Measurements from ENCODE around the gene PRH2.

The PRH2 gene

DNA sequence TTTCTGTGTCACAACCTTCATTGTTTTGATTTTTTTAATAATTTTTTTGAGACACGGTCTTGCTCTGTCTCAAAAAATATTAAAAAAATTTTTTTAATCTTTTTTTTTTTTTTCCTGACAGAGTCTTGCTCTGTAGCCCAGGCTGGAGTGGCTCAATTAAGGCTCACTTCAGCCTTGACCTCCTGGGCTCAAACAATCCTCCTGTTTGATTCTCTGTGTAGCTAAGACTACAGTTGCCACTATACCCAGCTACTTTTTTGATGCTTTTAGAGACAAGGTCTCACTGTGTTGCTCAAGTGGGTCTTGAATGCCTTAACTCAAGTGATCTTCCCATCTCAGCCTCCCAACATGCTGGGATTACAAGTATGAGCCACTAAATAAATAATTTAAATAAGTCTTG is 9.2 kb upstream of the PRH2 start:
- TF ChIP-seq, protein P1, sequence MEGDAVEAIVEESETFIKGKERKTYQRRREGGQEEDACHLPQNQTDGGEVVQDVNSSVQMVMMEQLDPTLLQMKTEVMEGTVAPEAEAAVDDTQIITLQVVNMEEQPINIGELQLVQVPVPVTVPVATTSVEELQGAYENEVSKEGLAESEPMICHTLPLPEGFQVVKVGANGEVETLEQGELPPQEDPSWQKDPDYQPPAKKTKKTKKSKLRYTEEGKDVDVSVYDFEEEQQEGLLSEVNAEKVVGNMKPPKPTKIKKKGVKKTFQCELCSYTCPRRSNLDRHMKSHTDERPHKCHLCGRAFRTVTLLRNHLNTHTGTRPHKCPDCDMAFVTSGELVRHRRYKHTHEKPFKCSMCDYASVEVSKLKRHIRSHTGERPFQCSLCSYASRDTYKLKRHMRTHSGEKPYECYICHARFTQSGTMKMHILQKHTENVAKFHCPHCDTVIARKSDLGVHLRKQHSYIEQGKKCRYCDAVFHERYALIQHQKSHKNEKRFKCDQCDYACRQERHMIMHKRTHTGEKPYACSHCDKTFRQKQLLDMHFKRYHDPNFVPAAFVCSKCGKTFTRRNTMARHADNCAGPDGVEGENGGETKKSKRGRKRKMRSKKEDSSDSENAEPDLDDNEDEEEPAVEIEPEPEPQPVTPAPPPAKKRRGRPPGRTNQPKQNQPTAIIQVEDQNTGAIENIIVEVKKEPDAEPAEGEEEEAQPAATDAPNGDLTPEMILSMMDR (IDR thresholded peaks at IDR 0.05), result no peak
- no peaks in the 10 kb centered on the region for H3K36me3 ChIP-seq
- no peaks in the 10 kb centered on the region for H3K27me3 ChIP-seq
- no peaks in the 10 kb centered on the region for H3K4me1 ChIP-seq (ENCODE audit: control insufficient read depth in 1 of 2, insufficient read depth in 1 of 2, low read depth in 1 of 2, low read length in 1 of 2)
- no peak overlapping the region for H3K4me3 ChIP-seq (ENCODE audit: low read depth in 1 of 2, low read length in 1 of 2)
- H3K9me3 ChIP-seq, result no peaks in the 10 kb centered on the region
- H3K27ac ChIP-seq, result no peak overlapping the region

DNA sequence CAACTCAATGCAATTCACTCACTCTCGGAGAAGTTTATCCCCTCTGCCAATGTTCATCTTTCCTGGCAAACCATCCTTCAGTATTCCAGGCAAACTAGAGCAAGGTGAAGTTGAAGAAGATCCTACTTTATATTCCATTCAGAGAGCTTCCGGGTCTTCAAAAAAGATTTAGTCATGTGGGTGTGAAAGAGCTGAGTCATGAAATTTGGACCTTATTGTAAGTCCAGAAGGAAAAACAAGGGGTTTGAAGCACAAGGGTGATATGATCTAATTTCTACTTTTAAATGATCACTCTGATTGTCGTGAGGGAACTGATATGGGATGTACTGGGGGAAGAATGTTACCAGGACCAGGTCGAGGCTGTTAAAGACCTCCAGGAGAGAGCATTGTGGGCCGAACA is 2.8 kb upstream of the PRH2 start:
- TF ChIP-seq, protein P1 (IDR thresholded peaks at IDR 0.05), result no peak
- H3K4me1 ChIP-seq (ENCODE audit: control insufficient read depth in 1 of 2, insufficient read depth in 1 of 2, low read depth in 1 of 2, low read length in 1 of 2), result no peaks in the 10 kb centered on the region
- H3K27ac ChIP-seq, result no peak overlapping the region
- H3K27me3 ChIP-seq, result no peaks in the 10 kb centered on the region
- H3K4me3 ChIP-seq (ENCODE audit: low read depth in 1 of 2, low read length in 1 of 2), result no peak overlapping the region
- H3K36me3 ChIP-seq, result no peaks in the 10 kb centered on the region
- H3K9me3 ChIP-seq, result no peaks in the 10 kb centered on the region

DNA sequence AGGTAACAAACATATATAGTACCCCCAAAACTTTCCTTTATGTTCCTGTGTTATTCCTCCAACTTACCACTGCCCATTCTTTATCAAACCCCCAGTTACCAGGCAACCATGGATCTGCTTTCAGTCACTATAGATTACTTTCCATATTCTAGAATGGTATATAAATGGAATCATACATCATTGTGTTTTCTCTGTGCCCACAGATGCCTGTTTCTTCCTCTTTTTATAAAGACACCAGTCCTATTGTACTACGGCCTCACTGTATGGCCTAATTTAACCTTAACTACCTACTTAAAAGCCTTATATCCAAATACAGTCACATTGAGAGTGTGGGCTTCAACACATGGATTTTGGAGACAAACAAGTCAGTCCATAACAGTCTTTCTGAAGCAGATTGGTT is 7.5 kb downstream of the PRH2 start:
- TF ChIP-seq, protein P1 (IDR thresholded peaks at IDR 0.05), result no peak
- Histone ChIP-seq H3K27ac (no peak overlapping the region), H3K4me1 (ENCODE audit: control insufficient read depth in 1 of 2, insufficient read depth in 1 of 2, low read depth in 1 of 2, low read length in 1 of 2) (no peaks in the 10 kb centered on the region), H3K9me3 (no peaks in the 10 kb centered on the region), H3K36me3 (no peaks in the 10 kb centered on the region), H3K4me3 (ENCODE audit: low read depth in 1 of 2, low read length in 1 of 2) (no peak overlapping the region), H3K27me3 (no peaks in the 10 kb centered on the region)

DNA sequence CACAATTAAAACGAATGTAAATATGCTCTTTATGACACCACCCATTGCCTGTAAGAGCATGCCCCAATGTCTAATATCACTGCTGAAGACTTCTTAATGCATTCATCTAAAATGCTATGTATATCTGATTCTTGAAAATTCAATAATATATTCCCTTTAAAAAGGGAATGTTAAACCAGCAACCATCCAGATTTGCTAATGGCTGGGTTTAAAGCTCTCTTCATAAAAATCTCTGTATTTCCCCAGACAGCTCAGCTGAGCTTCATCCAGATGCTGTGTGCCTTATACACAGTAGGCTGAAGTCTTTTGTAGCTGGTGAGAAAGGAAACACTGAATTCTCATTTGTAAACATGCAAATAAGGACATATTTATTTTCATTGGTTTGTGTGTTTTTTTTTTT is 10.1 kb downstream of the PRH2 start, which contains the start of gene TAS2R14:
TSS of gene TAS2R14 (minus strand) at position 101 of the 400 bp plus-strand sequence. CDS start at position 45, 56 bp downstream.
- H3K4me1 ChIP-seq (ENCODE audit: control insufficient read depth in 1 of 2, insufficient read depth in 1 of 2, low read depth in 1 of 2, low read length in 1 of 2), result no peaks in the 10 kb centered on the region
- no peaks in the 10 kb centered on the region for H3K36me3 ChIP-seq
- no peaks in the 10 kb centered on the region for H3K27me3 ChIP-seq
- H3K27ac ChIP-seq, result no peak within 1 kb of the TSS
- no peaks in the 10 kb centered on the region for H3K9me3 ChIP-seq
- H3K4me3 ChIP-seq (ENCODE audit: low read depth in 1 of 2, low read length in 1 of 2), result no peak within 1 kb of the TSS
- TF ChIP-seq, protein P1 (IDR thresholded peaks at IDR 0.05), result no peak

DNA sequence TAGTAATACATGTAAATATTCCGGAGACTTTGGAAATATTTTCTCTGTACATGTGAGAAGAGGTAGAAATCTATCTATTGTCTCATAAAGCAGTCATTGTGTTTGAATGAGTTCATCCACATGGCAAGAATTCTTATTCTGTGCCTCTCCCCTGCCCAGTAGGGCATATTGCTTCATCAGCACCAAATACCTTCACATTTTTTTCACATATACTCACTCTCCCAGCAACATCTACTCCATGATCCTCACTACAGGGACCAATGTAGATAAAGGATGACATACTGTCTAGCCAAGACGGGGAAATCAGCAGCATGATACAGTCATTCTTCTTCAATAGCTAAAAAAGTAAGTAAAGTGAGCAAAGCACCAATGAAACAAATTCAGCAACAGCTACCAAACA is 11.4 kb downstream of the PRH2 start:
- H3K4me3 ChIP-seq (ENCODE audit: low read depth in 1 of 2, low read length in 1 of 2), result no peak overlapping the region
- no peaks in the 10 kb centered on the region for H3K36me3 ChIP-seq
- no peaks in the 10 kb centered on the region for H3K27me3 ChIP-seq
- TF ChIP-seq, protein P1 (IDR thresholded peaks at IDR 0.05), result no peak
- H3K4me1 ChIP-seq (ENCODE audit: control insufficient read depth in 1 of 2, insufficient read depth in 1 of 2, low read depth in 1 of 2, low read length in 1 of 2), result no peaks in the 10 kb centered on the region
- H3K27ac ChIP-seq, result no peak overlapping the region
- H3K9me3 ChIP-seq, result no peaks in the 10 kb centered on the region

DNA sequence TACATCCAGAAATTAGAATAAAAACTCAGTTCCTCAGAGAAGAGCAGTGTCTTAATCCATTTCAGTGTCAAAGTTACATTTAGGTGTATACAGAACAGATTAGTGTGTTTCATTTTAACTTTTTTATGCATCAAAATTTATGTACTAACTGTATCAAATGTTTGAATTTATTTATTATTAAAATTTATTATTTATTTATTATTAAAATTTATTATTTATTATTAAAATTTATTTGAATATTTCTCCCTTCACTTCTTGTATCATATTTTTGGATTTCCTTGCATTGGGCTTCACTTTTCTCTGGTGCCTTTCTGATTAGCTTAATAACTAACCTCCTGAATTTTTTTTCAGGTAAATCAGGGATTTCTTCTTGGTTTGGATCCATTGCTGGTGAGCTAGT is 12.3 kb downstream of the PRH2 start:
- no peak overlapping the region for H3K27ac ChIP-seq
- H3K36me3 ChIP-seq, result no peaks in the 10 kb centered on the region
- TF ChIP-seq, protein P1 (IDR thresholded peaks at IDR 0.05), result no peak
- no peak overlapping the region for H3K4me3 ChIP-seq (ENCODE audit: low read depth in 1 of 2, low read length in 1 of 2)
- no peaks in the 10 kb centered on the region for H3K27me3 ChIP-seq
- H3K4me1 ChIP-seq (ENCODE audit: control insufficient read depth in 1 of 2, insufficient read depth in 1 of 2, low read depth in 1 of 2, low read length in 1 of 2), result no peaks in the 10 kb centered on the region
- no peaks in the 10 kb centered on the region for H3K9me3 ChIP-seq

Measured in neutrophil (primary cell).